Fibroblast of villous mesenchyme (primary cell): ENCODE results near the gene UBE2N. TPM values are rescaled to one million over a fixed set of nuclear protein-coding genes. Genes with fewer than 3 reads are reported as not detected.

Experiments
- DNase-seq: peaks from one replicate; pipeline ENCODE4 v3.0.0-alpha.2; 2010; ENCODE audit warnings: low read depth
- H3K4me3 ChIP-seq: 2 replicates; pipeline ENCODE4 v1.5.1; 2011; ENCODE audit warnings: low read depth, mild to moderate bottlenecking, low read length
- CTCF ChIP-seq: IDR thresholded peaks from 2 replicates; pipeline ENCODE4 v1.5.1; 2012; ENCODE audit warnings: low read depth, mild to moderate bottlenecking, low read length; ENCODE audit not compliant: insufficient read depth
- total RNA-seq: library from RNA; depleted of rRNA; stranded (reverse); fragments of >200 nt; gene quantifications from 2 replicates; pipeline ENCODE4 v1.2.3, GENCODE V29; 2012

Gene UBE2N
- total RNA-seq, 1 donor, result 104 TPM

- no peak for TF ChIP-seq CTCF
- no peak for DNase-seq
- H3K4me3 ChIP-seq, result no peak overlapping the region
These were observed 70.8 kb downstream of the UBE2N start for GRCh38 chr12:93370947-93371346.

- TF ChIP-seq CTCF, result no peak
- no peak for DNase-seq
- no peak overlapping the region for H3K4me3 ChIP-seq
These were observed 72.2 kb downstream of the UBE2N start for GRCh38 chr12:93369505-93369904.

GRCh38 chr12:93368766-93369165, 73.0 kb downstream of the UBE2N start:
- TF ChIP-seq CTCF, result no peak
- H3K4me3 ChIP-seq, result no peak overlapping the region
- DNase-seq, result no peak

- no peak for TF ChIP-seq CTCF
- no peak for DNase-seq
- no peak overlapping the region for H3K4me3 ChIP-seq
These were observed 75.3 kb downstream of the UBE2N start for GRCh38 chr12:93366422-93366821.

- no peak for DNase-seq
- no peak for TF ChIP-seq CTCF
- H3K4me3 ChIP-seq, result no peak overlapping the region
These were observed 75.9 kb downstream of the UBE2N start for GRCh38 chr12:93365616-93366405.

GRCh38 chr12:93363841-93364297, 77.9 kb downstream of the UBE2N start:
- DNase-seq, result no peak
- H3K4me3 ChIP-seq, result no peak overlapping the region
- no peak for TF ChIP-seq CTCF
